NCI-H2029 treated with DMSO at 0.1 percent for 48 hours (cell line): Measurements from ENCODE around the gene SAMHD1.
"Not testable (repeated sequence)": the region's sequence is repeated elsewhere in the genome, so short reads cannot be mapped to it uniquely, and the experiment has no call there.

Experiments used
- DNase-seq: peaks from one replicate; lab custom pipeline; 2025; lab: John Stamatoyannopoulos, UW

The SAMHD1 gene

GRCh38 chr20:36852187-36852586 lies 99.3 kb downstream of the SAMHD1 start:
- no peak for DNase-seq

- DNase-seq: no peak
These were observed 100.0 kb downstream of the SAMHD1 start for GRCh38 chr20:36851490-36851889.

- DNase-seq: no peak
These were observed 100.7 kb downstream of the SAMHD1 start for GRCh38 chr20:36850759-36851158.

GRCh38 chr20:36849333-36850065 lies 102.0 kb downstream of the SAMHD1 start:
- DNase-seq: no peak

- no peak for DNase-seq
These were observed 102.8 kb downstream of the SAMHD1 start for GRCh38 chr20:36848677-36849076.

GRCh38 chr20:36848078-36848660 lies 103.3 kb downstream of the SAMHD1 start:
- no peak for DNase-seq

GRCh38 chr20:36847710-36848040 lies 103.8 kb downstream of the SAMHD1 start:
- DNase-seq: no peak

GRCh38 chr20:36847009-36847709 lies 104.3 kb downstream of the SAMHD1 start:
- DNase-seq: no peak

GRCh38 chr20:36845288-36845971 lies 106.1 kb downstream of the SAMHD1 start:
- no peak for DNase-seq

- DNase-seq: not testable (repeated sequence)
These were observed 110.5 kb downstream of the SAMHD1 start for GRCh38 chr20:36841030-36841429.
